H1 (cell line): ENCODE results near the gene SHLD3. TPM values are rescaled to one million over a fixed set of nuclear protein-coding genes. Genes with fewer than 3 reads are reported as not detected.

Experiments
- BRCA1 ChIP-seq: IDR thresholded peaks from 2 replicates; pipeline ENCODE4 v1.6.1; 2012; ENCODE audit warnings: low read depth, low read length, improper control_type of control experiment
- CHD1 ChIP-seq: IDR thresholded peaks from 2 replicates; pipeline ENCODE4 v1.6.1; 2012; ENCODE audit warnings: low read depth, low read length, improper control_type of control experiment
- CHD7 ChIP-seq: fragments of 300-600 bp; sonication (generic); IDR thresholded peaks from 2 replicates; pipeline ENCODE4 v1.7.1; 2012; ENCODE audit warnings: low read length, moderate library complexity, mild to moderate bottlenecking, inconsistent platforms; ENCODE audit not compliant: insufficient replicate concordance
- KDM1A ChIP-seq: fragments of 200-600, 300-600 bp; sonication (generic); IDR thresholded peaks from 2 replicates; pipeline ENCODE4 v1.7.1; 2016; ENCODE audit warnings: mild to moderate bottlenecking, low read length, borderline replicate concordance
- NRF1 ChIP-seq: IDR thresholded peaks from 2 replicates; pipeline ENCODE4 v1.6.1; 2011; ENCODE audit warnings: mild to moderate bottlenecking, low read depth, low read length, improper control_type of control experiment
- POLR2A ChIP-seq, 2 experiments: IDR thresholded peaks; 1 replicate in 1 of 2; 2 replicates in 1 of 2; pipeline ENCODE4 v1.6.1; 2011; ENCODE audit warnings: low read depth in 2 of 2, low read length in 2 of 2, mild to moderate bottlenecking in 2 of 2; ENCODE audit errors: control extremely low read depth in 1 of 2
- SIN3A ChIP-seq, 2 experiments: IDR thresholded peaks in 1 of 2; conservative IDR thresholded peaks in 1 of 2; 2 replicates each; pipeline ENCODE4 v1.6.1; 2011 to 2012; ENCODE audit warnings: low read length in 2 of 2, improper control_type of control experiment in 1 of 2, low read depth in 1 of 2, mild to moderate bottlenecking in 1 of 2
- SP2 ChIP-seq: IDR thresholded peaks from 2 replicates; pipeline ENCODE4 v1.6.1; 2012; ENCODE audit warnings: mild to moderate bottlenecking, low read length, inconsistent platforms
- TAF1 ChIP-seq: IDR thresholded peaks from 2 replicates; pipeline ENCODE4 v1.6.1; 2011; ENCODE audit warnings: mild to moderate bottlenecking, low read depth, low read length
- TCF12 ChIP-seq: IDR thresholded peaks from 2 replicates; pipeline ENCODE4 v1.6.1; 2011; ENCODE audit warnings: low read depth, mild to moderate bottlenecking, low read length
- TEAD4 ChIP-seq: IDR thresholded peaks from 2 replicates; pipeline ENCODE4 v1.6.1; 2012; ENCODE audit warnings: low read depth, low read length, inconsistent platforms, mixed read lengths
- ZNF274 ChIP-seq: IDR thresholded peaks from 2 replicates; pipeline ENCODE4 v1.7.0; 2012; ENCODE audit warnings: low read length, borderline replicate concordance; ENCODE audit errors: extremely low read depth
- polyA plus RNA-seq, 7 experiments: library from polyadenylated mRNA; depleted of rRNA in 3 of 7; stranded (reverse) in 5 of 7; unstranded in 2 of 7; fragments of >200 nt in 5 of 7; fragments of 200-250 nt in 2 of 7; gene quantifications; 1 replicate in 5 of 7; 2 replicates in 1 of 7; 4 replicates in 1 of 7; pipeline versions ENCODE4 v1.2.1 to v1.2.3, GENCODE V29; 2011 to 2013; ENCODE audit warnings: missing spikeins in 2 of 7, mixed read lengths in 2 of 7
- total RNA-seq: library from RNA; stranded (reverse); fragmentation: NEBNext Ultra II Directional; extraction: Animal tissue kit (Norgen Biotek cat#: 25700); gene quantifications from 2 replicates; pipeline ENCODE4 v1.2.1, GENCODE V29; 2021

Gene SHLD3
- total and polyA plus RNA-seq, 2 of the 8 experiments (the other 6 are each of a cell fraction or from before 2014, with no cell fraction given) = 1.9 to 3.2 TPM

DNA sequence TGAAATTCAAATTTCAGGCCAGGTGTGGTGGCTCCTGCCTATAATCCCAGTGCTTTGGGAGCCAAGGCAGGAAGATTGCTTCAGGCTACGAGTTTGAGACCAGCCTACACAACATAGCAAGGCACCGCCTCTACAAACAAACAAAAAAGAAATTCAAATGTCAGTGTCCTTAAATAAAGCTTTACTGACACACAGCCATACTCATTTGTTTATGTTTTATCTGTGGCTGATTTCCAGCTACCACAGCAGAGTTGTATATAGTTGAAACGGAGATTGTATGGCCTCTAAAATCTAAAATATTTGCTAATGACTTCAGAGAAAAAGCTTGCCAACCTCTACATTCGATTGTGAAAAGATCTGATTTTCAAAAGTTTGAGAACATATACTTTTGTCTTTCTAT is 15.4 kb downstream of the SHLD3 start (continued):
- TF ChIP-seq CHD7 = no peak
- no peak for TF ChIP-seq KDM1A
- TF ChIP-seq TAF1 = no peak
- no peak for TF ChIP-seq CHD1
- no peak for TF ChIP-seq TEAD4
- TF ChIP-seq TCF12 = no peak
- TF ChIP-seq POLR2A (IDR thresholded peaks at IDR 0.05; ENCODE audit: control extremely low read depth in 1 of 2, low read depth in 2 of 2, low read length in 2 of 2) = no peak
- no peak for TF ChIP-seq SP2
- no peak for TF ChIP-seq NRF1
- no peak for TF ChIP-seq ZNF274
- no peak for TF ChIP-seq BRCA1
- no peak for TF ChIP-seq SIN3A (conservative IDR thresholded peaks at IDR 0.05 in 1 of 2, IDR thresholded peaks at IDR 0.05 in 1 of 2; ENCODE audit: low read depth in 1 of 2, low read length in 2 of 2)
